ENCODE data around the gene GTF3C5.

DNA sequence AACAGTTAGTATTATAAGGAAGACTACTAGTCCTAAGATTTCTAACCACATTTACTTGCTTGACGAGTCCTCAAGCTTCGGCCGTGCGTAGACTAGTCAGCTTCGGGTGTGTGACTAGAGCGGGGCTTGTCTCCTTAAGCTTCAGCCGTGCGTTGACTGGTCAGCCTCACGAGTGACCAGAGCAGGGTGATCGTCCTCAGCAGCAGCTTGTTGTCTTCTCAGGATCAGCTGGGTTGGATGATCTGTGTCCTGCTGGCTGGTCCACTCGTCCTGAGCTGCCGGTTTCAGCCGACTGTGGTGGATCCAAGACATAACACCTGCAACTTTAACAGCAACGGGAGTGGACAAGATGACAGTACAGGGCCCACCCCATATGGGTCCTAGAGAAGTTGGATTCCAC lies 47.7 kb downstream of the GTF3C5 start:
- no peak for TF ChIP-seq MAX (IDR thresholded peaks at IDR 0.05; ENCODE audit: low read depth, low read length)
- TF ChIP-seq POLR2A (IDR thresholded peaks at IDR 0.05; ENCODE audit: extremely low read depth, insufficient read length), result no peak
- no peak for TF ChIP-seq CTCF (IDR thresholded peaks at IDR 0.05; ENCODE audit: low read depth, low read length)
- TF ChIP-seq MYC (IDR thresholded peaks at IDR 0.05; ENCODE audit: low read depth, low read length), result no peak
